HG03342 (cell line): ENCODE data around the gene UGGT2.
"Not testable (repeated sequence)": the region's sequence is repeated elsewhere in the genome, so short reads cannot be mapped to it uniquely, and the experiment has no call there.

Experiments used
- ATAC-seq: cut with Tn5 transposase; IDR thresholded peaks from one replicate; pipeline ENCODE4 v1.9.1; 2021; ENCODE audit warnings: mild to moderate bottlenecking, moderate library complexity; ENCODE audit not compliant: unreplicated experiment

The UGGT2 gene

GRCh38 chr13:96051946-96052345 lies 1.3 kb downstream of the UGGT2 start:
- ATAC-seq: not testable (repeated sequence)

GRCh38 chr13:96051491-96051890 lies 1.7 kb downstream of the UGGT2 start:
- not testable (repeated sequence) for ATAC-seq

GRCh38 chr13:96050955-96051354 lies 2.2 kb downstream of the UGGT2 start:
- not testable (repeated sequence) for ATAC-seq

GRCh38 chr13:96046449-96047126 lies 6.6 kb downstream of the UGGT2 start:
- ATAC-seq: not testable (repeated sequence)

- ATAC-seq: no peak
These were observed 9.0 kb downstream of the UGGT2 start for GRCh38 chr13:96044238-96044637.

GRCh38 chr13:96041326-96042110 lies 11.7 kb downstream of the UGGT2 start:
- ATAC-seq: no peak

GRCh38 chr13:96036515-96036914 lies 16.7 kb downstream of the UGGT2 start:
- no peak for ATAC-seq

DNA sequence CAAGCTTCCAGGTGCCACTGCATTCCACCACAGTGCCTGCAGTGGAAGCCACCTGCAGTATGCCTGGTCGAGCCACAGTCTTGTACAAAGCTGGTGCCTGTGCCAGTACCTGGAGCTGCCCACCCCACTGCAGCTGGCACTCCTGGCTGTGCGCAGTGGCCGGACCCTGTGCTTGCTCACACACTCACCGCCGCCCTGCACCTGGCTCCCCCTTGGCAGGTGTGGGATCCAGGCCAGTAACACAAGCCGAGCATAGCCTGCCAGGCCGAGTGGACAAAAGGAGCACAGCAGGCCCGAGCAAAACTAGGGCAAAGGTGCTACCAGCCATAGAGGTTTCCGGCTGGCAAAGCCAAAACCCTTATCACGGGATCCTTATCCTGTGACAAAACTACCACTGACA lies 18.5 kb downstream of the UGGT2 start:
- no peak for ATAC-seq

DNA sequence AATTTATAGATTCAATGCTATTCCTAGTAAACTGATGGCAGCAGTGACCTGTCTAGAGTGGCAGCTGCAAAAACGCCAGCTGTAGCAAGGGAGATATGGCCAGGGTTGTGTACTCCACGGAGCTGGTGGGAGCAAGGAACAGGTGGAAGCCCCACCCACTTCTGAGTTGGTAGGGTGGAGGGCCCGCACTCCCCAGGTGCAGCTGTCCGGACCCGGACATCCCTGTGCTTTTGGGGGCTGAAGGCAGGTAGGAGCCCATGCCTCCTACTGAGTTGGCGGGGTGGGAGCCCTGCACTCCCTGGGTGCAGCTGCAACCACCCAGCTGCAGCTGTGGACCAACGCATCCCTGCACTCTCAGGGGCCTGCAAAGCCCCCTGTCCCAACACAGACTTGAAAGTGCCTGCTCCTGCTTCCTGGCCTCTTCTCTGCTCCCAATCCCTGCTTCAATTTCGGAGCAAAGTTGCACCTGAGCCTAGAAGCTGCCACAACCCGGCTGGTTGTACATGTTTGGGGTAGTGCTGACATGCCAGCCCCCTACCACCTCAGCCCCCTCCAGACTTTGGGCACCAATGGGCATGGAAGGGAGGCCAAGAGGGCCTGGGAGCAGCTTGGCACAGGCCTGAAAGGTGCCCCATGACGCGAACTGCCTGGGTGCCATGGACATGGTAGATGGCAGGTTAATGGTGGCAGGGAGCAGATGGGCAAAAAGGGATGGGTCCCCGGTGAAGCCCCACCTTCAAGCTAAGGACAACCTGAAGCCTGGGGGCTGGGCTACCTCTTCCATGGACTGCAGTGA lies 19.8 kb downstream of the UGGT2 start:
- no peak for ATAC-seq

- no peak for ATAC-seq
These were observed 20.5 kb downstream of the UGGT2 start for GRCh38 chr13:96032717-96033116.

GRCh38 chr13:96029002-96029401 lies 24.2 kb downstream of the UGGT2 start:
- ATAC-seq: no peak

GRCh38 chr13:96027496-96027895 lies 25.7 kb downstream of the UGGT2 start:
- ATAC-seq: no peak

GRCh38 chr13:96025283-96025682 lies 27.9 kb downstream of the UGGT2 start:
- ATAC-seq: no peak

DNA sequence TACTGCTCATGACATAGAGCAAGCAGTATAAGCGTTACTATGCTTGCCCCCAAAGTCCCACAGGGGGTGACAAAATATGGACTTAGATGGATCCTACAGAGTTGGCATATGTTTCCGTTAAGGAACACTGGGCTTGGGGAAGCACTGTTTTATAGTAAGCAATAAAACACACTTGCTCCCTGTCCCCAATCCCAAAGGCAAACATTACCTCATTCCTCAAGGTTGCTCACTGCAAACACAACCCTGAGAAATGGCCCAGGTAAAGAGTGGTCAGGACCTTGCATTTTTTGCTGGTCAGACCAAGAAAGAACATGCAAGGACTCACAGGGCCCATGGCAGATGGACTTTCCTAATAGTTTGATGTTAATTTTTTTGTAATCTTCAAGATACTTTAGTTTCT lies 32.3 kb downstream of the UGGT2 start:
- no peak for ATAC-seq

- peak; percentile 85 for ATAC-seq
These were observed 33.0 kb downstream of the UGGT2 start for GRCh38 chr13:96020155-96020575.

DNA sequence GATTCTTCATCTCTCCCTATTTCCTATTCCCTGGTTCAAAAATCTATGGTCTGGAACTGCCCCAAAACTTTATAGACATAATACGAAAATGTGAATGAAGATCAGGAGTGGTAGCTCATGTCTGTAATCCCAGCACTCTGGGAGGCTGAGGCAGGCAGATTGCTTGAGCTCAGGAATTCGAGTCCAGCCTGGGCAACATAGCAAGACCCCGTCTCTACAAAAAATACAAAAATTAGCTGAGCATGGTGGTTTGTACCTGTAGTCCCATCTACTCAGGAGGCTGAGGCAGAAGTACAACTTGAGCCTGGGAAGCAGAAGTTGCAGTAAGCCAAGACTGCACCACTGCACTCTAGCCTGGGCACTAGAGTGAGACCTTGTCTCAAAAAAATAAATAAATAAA lies 35.1 kb downstream of the UGGT2 start:
- ATAC-seq: no peak

GRCh38 chr13:96011291-96011872 lies 41.8 kb downstream of the UGGT2 start:
- no peak for ATAC-seq

DNA sequence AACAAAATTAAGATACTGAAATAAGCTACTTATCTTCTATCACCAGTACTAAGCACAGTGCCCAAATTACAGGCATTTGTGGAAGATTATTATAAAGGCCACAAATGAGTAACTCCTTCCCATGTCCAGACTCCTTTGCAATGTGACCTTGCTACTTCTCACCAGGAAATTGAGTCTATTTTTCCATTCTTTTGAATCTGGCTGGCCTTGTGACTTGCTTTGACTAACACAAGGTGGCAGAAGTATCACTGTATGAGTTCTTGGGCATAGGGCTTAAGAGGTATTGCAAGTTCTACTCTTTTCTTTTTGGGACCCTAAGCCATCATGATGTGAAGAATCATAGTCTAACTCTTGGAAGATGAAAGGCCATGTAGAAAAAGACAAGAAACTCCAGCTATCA lies 49.9 kb downstream of the UGGT2 start:
- no peak for ATAC-seq

DNA sequence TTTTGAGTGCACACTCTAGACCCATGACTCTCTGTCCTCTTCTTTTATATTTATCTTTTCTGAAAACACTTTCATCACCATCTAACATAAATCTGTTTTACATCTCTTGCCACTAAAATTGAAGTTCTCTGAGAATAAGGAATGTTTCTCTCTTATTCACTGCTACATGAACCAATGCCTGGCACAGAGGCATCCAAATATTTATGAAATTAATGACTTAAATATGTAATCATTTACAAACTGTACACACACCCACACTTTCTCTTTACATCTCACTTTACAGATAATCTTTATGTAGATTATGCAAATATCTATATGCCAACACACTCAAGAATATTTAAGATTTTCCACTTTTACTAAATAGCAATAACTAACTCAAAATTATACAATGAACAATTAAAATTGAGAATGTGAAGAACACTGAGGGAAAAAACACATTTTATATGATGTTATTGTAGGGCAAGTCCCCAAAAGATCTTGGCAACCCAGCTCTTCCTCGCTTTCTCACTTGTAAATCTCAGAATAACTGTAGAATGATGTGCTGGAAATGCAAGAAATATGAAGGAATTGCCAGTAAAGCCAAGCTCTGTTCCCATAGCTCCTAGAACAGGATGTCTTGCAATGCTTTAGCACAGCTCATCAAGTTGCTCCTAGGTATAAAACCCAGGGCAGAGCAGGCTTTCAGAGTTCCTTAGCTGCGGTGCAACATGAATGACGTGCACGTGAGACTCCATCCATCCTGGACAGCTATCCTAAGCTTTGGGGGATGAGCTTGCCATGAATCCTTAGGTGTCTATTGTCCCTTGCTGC lies 50.7 kb downstream of the UGGT2 start:
- ATAC-seq: no peak

GRCh38 chr13:96000069-96000468 lies 53.1 kb downstream of the UGGT2 start:
- no peak for ATAC-seq
